Stimulated activated CD8-positive, alpha-beta memory T cell treated with anti-CD3 and anti-CD28 coated beads, Interleukin-7, amount 100 ng/mL, for 48 hours (primary cell): Measurements from ENCODE around the gene CCDC9.
"Not testable (repeated sequence)": the region's sequence is repeated elsewhere in the genome, so short reads cannot be mapped to it uniquely, and the experiment has no call there.

Experiments
- DNase-seq, 2 donors: peaks; one replicate each; pipeline ENCODE4 v3.0.0-alpha.2; 2020; ENCODE audit warnings: low read depth in 1 of 2; ENCODE audit errors: extremely low read depth in 1 of 2

CCDC9 gene

DNA sequence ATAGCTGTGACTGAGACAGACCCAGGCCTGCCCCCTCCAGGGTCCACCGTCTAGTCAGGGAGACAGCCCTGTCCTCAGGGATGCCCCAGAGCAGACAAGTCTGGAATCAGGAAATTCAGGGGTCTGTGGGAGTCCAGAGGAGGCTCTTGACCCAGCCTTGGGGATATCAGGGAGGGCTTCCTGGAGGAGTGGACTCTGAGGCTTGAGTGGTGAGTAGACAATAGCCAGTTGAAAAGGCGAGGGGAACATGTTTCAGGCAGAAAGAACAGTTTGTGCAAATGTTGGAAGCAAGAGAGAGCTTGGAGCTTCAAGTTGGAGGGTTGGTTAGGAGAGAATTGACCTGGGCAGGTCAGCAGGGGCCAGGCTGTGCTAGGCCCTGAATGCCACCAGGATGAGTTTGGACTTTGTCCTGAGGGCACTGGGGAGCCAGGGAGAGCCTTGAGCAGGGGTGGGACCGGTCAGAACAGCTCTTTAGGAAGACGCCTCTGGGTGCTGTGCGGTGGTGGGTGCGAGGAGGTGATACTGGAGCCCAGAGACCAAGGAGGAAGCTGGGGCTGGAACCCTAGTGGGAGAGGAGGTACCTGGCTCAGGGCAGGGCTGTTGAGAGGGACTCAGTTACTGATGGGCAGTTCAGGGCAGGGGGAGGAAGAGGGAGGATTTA, 2.7 kb downstream of the CCDC9 start:
- no peak for DNase-seq

DNA sequence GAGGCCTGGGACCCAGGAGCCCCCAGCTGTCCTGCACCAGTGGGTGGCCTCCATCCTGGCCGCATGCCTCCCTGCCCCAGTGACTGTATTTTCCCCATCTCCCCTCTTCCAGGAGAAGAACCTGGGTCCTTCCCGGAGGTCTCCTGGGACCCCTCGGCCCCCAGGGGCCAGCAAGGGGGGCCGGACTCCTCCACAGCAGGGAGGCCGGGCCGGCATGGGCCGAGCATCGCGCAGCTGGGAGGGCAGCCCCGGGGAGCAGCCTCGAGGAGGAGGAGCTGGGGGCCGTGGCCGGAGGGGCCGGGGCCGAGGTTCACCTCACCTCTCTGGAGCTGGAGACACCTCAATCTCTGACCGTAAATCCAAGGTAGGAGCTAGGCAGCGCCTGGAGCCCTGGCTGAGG, 4.2 kb downstream of the CCDC9 start:
- DNase-seq = no peak

DNA sequence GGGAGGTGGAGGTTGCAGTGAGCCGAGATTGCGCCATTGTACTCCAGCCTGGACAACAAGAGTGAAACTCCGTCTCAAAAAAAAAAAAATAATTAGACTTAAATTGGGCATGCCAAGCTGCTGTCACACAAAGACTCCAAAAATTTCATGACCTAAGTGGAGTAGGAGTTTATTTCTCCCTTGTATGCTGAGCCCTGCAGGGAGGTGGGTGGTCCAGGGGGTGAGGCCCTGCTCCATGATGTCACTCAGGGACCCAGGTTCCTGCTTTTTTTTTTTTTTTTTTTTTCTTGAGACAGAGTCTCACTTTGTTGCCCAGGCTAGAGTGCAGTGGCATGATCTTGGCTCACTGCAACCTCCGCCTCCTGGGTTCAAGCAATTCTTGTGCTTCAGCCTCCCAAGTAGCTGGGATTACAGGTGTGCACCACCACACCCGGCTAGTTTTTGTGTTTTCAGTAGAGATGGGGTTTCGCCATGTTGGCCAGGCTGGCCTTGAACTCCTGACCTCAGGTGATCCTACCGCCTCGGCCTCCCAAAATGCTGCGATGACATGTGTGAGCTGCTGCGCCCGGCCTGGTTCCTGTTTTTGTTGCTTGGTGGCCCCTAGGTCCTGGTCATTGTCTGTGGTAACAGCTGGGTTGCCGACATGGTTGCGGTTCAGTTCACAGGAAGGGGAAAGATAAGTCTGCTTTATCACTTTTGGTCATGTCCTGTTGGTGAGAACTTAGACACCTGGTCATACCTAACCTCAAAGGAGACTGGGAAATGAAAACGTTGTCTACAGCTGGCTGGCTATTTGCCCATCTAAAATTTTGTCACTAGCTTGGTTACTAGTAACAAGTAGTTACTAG, 5.8 kb downstream of the CCDC9 start:
- not testable (repeated sequence) for DNase-seq

DNA sequence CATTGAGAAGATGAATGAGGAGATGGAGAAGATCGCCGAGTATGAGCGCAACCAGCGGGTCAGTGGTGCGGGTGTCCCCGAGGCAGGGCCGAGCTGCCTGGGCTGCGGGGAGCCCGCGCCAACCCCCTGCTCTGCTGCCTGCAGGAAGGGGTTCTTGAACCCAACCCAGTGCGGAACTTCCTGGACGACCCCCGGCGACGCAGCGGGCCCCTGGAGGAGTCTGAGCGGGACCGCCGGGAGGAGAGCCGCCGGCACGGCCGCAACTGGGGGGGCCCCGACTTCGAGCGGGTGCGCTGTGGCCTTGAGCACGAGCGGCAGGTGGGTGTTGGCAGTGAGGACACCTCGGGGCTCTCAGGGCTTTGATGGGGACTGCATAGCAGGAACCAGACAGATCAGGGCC, 8.3 kb downstream of the CCDC9 start:
- no peak for DNase-seq

DNA sequence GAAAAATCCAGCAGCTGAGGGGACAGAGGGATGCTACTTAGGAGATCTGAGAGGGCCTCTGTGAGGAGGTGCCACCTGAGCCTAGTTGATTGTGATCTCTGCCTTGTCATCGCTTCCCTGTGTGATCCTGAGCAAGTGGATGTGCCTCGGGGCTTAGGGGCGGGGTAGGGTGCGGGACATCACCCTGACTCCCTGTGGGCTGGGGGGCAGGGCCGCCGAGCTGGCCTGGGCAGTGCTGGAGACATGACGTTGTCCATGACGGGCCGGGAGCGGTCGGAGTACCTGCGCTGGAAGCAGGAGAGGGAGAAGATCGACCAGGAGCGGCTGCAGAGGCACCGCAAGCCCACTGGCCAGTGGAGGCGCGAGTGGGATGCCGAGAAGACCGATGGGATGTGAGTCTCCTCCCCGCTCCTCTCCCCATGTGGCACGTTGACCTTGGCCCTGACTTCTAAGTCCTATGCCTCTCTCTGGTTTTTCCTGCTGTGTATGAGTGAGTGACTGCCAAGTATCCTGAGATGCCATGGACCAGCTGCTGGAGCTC, 10.1 kb downstream of the CCDC9 start:
- no peak for DNase-seq

DNA sequence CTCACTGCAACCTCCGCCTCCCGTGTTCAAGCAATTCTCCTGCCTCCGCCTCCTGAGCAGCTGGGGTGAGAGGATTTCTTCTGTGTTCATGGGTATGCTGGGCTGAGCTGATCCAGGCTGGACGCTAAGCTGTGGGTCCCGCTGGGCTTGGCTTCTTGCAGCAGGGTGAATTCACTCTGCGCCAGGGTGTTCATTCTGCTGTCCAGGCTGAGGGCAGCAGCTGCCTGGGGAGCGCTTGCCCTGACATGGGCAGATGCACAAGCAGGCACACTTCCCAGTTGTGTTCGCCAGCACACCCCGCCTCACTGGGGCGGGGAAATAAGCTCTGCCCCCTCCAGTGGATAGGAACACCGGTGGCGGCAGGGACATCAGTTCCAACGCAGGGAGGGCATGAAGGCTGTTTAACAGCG, 11.0 kb downstream of the CCDC9 start:
- DNase-seq = no peak

DNA sequence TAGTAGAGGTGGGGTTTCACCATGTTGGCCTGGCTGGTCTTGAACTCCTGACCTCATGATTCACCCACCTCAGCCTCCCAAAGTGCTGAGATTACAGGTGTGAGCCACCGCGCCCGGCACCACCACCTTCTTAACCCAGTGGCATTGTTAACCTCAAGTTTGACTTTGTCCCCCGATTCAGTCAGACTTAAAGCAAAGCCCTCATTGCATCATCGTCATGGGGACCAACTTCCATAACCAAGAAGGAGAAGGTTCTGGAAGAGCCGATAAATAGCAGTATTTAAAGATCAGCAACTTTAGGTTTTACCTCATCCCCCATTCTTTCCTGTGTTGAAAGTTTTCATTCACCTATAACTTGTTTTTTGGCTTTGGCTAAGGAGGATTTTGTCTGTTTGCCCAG, 11.7 kb downstream of the CCDC9 start:
- no peak for DNase-seq

DNA sequence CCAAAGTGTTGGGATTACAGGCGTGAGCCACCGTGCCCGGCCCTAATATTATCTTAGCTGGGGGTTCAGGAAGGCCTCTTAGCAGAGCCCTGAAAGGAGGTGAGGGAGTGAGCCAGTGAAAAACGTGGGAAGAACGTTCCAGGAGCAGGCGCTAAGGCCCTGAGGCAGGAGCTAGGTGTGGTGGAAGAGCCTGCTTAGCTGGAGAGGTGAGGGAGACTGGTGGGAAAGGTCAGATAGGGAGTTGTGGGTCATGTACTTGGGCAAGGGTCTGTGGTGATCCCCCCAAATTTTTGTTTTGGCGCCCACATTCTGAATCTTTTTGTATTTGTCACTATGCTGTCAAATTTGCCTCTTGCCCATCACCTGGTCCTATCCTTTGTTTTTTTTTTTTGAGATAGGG, 13.3 kb downstream of the CCDC9 start:
- no peak for DNase-seq

DNA sequence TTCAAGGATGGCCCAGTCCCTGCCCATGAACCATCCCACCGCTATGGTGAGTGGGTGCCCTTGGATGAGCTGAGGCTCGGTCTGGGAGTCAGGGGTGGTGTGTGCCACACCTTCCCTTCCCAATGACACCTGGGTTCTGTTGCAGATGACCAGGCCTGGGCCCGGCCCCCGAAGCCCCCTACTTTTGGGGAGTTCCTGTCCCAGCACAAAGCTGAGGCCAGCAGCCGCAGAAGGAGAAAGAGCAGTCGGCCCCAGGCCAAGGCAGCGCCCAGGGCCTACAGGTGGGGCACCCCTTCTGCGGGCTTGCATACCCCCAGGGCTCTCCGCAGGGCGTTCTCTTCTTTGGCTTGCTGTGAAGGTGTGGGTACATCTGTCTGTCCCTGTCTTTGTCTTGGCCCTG, 14.1 kb downstream of the CCDC9 start:
- no peak for DNase-seq

DNA sequence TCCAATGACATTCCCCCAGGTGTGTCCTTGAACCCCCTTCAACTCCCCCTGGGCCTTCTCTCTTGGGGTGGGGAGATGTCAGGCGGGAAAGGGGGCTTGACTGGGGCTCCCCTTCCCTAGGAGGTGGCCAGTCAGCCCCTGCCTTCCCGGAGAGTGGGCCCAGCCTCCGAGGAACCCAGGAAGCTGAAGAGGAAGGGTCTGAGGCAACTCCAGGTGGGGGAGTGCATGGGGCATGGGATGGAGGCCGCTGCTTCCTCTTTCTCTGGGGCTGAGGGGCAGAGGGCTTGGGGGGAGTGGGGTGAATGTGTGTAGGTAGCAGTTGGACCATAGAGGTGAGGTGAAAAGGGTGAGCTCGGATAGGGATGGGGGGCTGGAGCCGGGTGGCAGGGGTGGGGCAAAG, 15.6 kb downstream of the CCDC9 start:
- DNase-seq = no peak

DNA sequence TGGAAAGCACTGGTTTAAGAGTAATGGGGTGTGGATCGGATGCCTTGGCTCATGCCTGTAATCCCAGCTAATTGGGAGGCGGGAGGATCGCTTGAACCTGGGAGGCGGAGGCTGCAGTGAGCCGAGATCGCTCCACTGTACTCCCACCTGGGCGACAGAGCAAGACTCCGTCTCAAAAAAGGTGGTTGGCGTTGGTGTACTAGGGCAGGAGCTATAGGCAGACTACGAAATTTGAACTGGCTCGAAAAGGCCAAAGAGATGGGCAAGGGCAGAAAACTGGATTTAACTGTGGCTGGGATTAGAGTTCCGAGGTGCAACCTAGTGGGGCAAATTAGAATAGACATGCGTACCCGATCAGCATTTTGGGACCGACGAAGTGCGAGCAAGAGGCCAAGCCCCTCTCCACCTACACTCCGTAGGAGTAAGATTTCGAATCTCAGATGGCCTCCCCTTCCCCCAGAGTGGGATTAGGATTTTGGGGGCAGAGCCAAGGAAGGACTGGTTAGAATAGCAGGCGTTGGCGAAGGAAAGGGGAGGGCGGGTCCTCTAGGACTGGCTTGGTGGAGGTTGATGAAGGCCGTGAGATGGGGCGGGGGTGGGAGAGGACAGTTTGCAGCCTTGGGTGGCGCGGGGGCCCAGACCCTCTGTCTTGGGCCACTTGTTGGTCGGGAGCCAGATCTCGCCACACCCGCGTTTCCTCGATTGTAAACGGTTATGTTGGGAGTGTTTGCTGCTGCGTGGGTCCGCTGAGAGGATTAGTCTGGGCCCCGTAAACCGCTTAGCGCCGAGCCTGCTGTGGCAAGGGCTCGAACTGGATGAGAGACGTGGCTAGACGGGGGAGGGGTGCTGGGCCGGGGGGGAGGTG, 16.4 kb downstream of the CCDC9 start:
- DNase-seq = no peak

DNA sequence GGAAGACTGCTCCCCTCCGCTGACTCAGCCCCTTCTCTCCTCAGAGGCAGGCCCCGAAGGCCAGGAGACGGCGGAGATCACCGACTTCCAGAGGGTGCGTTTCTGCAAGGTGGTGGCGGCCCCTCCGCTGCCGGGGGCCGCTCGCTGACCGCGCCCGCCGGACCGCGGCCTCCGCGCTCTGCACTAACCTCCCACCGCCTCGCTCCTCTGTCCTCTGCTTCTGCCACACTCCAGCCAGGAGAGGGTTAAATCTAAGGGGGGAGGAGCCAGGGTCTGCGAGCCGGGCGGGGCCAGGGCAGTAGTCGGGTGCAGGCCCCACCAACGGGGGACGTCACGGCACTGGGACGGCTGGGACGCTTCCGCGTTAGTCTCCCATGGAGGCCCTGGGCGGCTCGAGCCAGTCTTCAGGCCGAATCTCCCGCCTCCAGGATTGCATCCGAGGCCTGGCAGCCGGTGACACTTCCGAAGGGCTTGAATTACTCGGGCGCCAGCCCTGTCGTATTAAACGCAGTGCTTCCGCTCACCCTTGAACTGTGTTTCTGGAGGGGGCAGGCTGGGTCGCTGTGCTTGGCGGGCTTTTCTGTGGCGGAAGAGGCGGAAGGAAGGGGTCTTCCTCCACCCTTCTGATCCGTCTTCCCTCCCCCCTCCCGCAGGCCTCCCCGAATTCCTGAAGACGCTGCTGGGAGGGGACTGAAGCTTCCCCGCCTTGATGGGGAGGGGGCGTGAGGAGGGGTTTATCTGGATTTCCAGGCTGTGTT, 17.2 kb downstream of the CCDC9 start:
- peak; percentile 79 to 89 for DNase-seq

DNA sequence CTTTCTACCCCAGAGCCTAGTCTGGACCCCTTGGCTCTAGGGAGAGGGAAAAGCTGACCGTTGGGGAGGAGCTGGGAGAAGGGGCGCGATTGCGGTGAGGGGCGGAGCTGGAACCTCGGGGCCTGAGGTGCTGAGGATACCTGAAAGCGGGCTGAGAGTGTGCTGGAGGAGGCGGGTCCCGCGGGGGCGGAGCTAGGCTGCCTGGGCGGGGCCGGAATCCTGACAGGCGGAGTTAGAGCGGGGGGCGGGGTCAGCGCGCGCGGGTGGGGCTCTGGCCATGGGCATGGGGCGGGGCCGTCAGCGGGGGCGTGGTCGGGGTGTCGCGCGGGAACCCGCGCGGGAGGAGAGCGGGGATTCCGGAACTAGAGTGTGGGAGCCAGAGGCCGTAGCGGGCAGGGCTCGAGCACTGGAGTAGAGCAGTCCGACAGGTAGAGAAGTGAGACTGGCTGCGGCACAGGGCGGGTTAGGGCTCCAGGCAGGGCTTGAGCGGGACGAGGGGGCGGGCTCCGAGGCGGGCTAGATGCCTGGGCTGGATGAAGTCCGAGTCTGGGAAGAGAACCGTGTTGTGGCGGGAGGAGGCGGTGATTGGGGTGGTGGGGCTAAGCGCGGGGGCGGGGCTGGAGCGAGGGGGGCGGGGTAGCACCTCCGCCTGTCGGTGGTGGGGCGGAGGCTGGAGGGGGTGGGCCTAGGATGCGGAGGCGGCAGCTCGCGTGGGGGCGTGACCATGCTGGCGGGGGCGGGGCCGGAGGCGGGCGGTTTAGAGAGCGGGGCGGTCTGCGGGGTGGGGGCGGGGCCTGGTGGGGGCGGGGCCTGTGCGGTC, 18.0 kb downstream of the CCDC9 start, which contains the start of gene INAFM1:
TSS of gene INAFM1 (plus strand) at position 815 of the 820 bp plus-strand sequence. CDS start 35 bp downstream, outside the sequence.
- peak; percentile 98 for DNase-seq

DNA sequence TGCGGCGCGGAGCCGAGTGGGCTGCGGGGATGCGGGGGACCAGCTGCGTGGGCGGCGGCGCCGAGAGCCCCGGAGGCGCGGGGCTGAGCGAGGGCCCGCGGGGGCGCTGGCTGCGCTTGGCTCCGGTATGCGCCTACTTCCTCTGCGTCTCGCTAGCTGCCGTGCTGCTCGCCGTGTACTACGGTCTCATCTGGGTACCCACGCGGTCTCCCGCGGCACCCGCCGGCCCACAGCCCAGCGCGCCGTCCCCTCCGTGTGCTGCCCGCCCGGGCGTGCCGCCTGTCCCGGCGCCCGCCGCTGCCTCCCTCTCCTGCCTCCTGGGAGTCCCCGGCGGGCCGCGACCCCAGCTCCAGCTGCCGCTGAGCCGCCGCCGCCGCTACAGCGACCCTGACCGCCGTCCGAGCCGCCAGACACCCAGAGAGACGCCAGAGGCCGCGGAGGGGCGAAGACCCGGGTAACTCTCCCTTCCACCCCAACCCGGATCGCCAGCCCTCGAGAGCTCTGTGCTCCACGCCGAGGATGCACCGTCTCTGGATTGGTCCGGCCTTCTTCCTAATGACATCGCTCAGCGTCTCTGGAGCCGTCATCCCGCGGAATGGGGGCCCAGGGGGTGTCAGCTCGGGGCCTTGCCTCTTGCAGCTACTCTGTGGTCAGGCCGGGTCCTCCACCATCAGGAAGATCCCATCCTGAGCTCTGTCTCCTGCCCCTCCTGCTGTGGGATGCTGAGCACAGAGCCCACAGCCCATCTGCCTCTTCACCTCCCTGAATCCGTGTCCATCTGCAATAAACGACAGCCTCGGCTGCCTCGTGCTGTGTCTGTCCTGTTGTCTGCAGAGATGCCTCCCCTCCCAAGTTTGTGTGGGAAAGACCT, 18.8 kb downstream of the CCDC9 start:
- no peak for DNase-seq

DNA sequence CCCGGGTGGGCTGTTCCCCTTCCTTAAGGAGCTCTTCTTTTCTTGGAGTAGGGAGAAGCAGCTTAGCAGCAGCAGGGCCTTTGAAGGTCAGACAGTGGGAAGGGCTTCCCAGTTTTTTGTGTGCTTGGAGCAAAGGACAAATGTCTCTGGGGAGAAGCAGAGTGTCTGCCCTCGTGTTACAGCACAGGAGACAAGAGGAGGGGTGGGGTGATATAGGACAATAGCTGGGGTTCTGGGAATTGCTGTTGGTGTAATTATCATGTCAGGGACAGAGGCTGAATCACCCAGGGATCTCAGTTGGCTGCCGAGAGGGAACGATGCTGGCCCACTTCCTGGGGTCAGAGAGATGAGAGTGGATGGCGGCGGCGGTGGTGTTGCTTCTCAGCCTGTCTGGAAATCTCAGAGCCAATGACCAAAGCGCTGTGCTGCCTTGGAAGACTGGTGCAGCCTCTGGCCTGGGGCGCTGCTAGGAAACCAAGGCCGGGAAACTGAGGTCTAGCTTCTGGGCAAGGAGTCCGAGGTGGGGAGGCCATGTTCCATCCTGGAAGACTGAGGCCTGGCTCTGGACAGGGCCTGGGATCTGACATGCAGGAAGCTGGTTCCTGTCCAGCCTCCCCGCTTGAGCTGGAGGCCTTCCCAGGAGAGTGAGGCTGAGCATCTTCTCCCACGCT, 19.6 kb downstream of the CCDC9 start:
- no peak for DNase-seq

DNA sequence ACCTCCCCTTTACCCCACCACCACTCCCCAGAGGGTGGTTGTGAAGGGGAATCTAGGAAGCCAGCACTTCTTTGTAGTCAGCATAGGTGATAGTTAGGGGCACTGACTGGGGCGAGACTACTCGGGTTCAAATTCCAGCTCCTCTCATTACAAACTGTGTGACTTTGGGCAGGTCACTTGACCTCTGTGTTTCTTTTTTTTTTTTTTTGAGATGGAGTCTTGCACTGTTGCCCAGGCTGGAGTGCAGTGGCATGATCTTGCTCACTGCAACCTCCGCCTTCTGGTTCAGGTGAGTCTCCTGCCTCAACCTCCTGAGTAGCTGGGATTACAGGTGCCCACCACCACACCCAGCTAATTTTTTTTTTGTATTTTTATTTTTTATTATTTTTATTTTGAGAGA, 20.2 kb downstream of the CCDC9 start:
- DNase-seq = not testable (repeated sequence)

DNA sequence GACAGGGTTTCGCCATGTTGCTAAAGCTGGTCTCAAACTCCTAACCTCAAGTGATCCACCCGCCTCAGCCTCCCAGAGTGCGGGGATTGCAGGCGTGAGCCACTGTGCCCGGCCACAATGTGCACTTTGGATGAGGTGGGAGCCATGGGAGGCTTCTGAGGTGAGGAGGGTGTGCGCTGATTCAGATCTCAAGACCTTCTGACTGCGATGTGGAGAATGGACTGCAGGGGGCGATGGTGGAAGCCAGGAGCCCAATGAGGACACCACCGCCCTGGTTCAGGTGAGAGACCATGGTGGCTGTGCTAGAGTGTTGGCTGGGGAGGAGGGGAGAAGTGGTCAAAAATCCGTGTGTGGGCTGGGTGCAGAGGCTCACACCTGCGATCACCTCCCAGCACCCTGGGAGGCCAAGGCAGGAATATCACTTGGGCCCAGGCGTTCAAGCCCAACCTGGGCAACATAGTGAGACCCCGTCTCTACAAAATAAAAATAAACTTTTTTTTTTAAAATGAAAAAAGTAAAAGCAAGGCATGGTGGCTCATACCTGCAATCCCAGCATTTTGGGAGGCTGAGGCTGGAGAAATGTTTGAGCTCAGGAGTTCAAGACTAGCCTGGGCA, 24.0 kb downstream of the CCDC9 start:
- DNase-seq = peak in 1 of 2 donors; percentile 47
